ENCODE measurements around the gene WDR70.
A peak's percentile ranks its signal among the peaks of the same experiment; 100 is the strongest.
"Not testable (repeated sequence)": the region's sequence is repeated elsewhere in the genome, so short reads cannot be mapped to it uniquely, and the experiment has no call there.

GRCh38 chr5:37379100-37379628 is at the start of gene WDR70:
- TF ChIP-seq, protein P1, sequence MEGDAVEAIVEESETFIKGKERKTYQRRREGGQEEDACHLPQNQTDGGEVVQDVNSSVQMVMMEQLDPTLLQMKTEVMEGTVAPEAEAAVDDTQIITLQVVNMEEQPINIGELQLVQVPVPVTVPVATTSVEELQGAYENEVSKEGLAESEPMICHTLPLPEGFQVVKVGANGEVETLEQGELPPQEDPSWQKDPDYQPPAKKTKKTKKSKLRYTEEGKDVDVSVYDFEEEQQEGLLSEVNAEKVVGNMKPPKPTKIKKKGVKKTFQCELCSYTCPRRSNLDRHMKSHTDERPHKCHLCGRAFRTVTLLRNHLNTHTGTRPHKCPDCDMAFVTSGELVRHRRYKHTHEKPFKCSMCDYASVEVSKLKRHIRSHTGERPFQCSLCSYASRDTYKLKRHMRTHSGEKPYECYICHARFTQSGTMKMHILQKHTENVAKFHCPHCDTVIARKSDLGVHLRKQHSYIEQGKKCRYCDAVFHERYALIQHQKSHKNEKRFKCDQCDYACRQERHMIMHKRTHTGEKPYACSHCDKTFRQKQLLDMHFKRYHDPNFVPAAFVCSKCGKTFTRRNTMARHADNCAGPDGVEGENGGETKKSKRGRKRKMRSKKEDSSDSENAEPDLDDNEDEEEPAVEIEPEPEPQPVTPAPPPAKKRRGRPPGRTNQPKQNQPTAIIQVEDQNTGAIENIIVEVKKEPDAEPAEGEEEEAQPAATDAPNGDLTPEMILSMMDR (IDR thresholded peaks at IDR 0.05), result peak; percentile 64
- TF ChIP-seq EZH2phosphoT487 (IDR thresholded peaks at IDR 0.05; ENCODE audit: borderline replicate concordance, low read depth); PBX3 (IDR thresholded peaks at IDR 0.05); USF2 (IDR thresholded peaks at IDR 0.05; ENCODE audit: borderline replicate concordance, low read depth, low read length); RAD21 (IDR thresholded peaks at IDR 0.05; ENCODE audit: low read length): not testable (repeated sequence)
- TF ChIP-seq EP300 (IDR thresholded peaks at IDR 0.05; ENCODE audit: borderline replicate concordance in 1 of 2, low read depth in 1 of 2, low read length in 1 of 2) (peak in 1 of 2 experiments; percentile 43; a peak in 1 of 4 replicates), MXI1 (IDR thresholded peaks at IDR 0.05; ENCODE audit: low read depth, low read length) (peak; percentile 83), POLR2AphosphoS5 (IDR thresholded peaks at IDR 0.05; ENCODE audit: low read depth, low read length) (peak; percentile 76), TCF12 (IDR thresholded peaks at IDR 0.05) (peak; percentile 34), YY1 (IDR thresholded peaks at IDR 0.05; ENCODE audit: low read depth) (peak; percentile 64; the same call in 1 of the 2 replicates), GABPA (IDR thresholded peaks at IDR 0.05; ENCODE audit: low read depth) (peak; percentile 92), REST (IDR thresholded peaks at IDR 0.05; ENCODE audit: low read depth, low read length) (peak; percentile 47)
- TF ChIP-seq, protein P2, sequence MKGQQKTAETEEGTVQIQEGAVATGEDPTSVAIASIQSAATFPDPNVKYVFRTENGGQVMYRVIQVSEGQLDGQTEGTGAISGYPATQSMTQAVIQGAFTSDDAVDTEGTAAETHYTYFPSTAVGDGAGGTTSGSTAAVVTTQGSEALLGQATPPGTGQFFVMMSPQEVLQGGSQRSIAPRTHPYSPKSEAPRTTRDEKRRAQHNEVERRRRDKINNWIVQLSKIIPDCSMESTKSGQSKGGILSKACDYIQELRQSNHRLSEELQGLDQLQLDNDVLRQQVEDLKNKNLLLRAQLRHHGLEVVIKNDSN (IDR thresholded peaks at IDR 0.05; ENCODE audit: borderline replicate concordance, low read depth), result not testable (repeated sequence)
- TF ChIP-seq, protein P3, sequence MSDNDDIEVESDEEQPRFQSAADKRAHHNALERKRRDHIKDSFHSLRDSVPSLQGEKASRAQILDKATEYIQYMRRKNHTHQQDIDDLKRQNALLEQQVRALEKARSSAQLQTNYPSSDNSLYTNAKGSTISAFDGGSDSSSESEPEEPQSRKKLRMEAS (IDR thresholded peaks at IDR 0.05; ENCODE audit: low read depth), result peak; percentile 66
